ENCODE measurements around the gene GOLGA2.

The GOLGA2 gene

GRCh38 chr9:128215491-128216409 lies 60.1 kb downstream of the GOLGA2 start:
- Histone ChIP-seq H2AFZ (ENCODE audit: low read depth, low read length, severe bottlenecking) (no peak overlapping the region), H3K79me2 (ENCODE audit: insufficient read depth, low read length) (no peaks in the 10 kb centered on the region), H3F3A (ENCODE audit: insufficient read depth) (no peaks in the 10 kb centered on the region), H3K9me3 (ENCODE audit: insufficient read depth, low read length) (no peaks in the 10 kb centered on the region), H3K27ac (ENCODE audit: low read depth, low read length) (no peak overlapping the region), H3K4me3 (ENCODE audit: insufficient read depth, low read length, poor library complexity, severe bottlenecking) (no peak overlapping the region), H3K9me2 (replicated peaks; ENCODE audit: insufficient read depth, low read length) (no peaks in the 10 kb centered on the region), H3K4me2 (ENCODE audit: low read depth, low read length, poor library complexity, severe bottlenecking) (no peak overlapping the region), H3K9ac (ENCODE audit: low read length) (no peak overlapping the region), H4K20me1 (ENCODE audit: low read depth, low read length) (no peaks in the 10 kb centered on the region), H3K36me3 (ENCODE audit: low read length) (no peaks in the 10 kb centered on the region), H3K27me3 (ENCODE audit: low read length) (no peaks in the 10 kb centered on the region)
- TF ChIP-seq CTCF (IDR thresholded peaks at IDR 0.05; ENCODE audit: insufficient read depth, low read length, poor library complexity, severe bottlenecking) (no peak), EZH2phosphoT487 (conservative IDR thresholded peaks at IDR 0.05; ENCODE audit: low read length) (no peak)

- Histone ChIP-seq H4K20me1 (ENCODE audit: low read depth, low read length) (no peaks in the 10 kb centered on the region), H3K36me3 (ENCODE audit: low read length) (no peaks in the 10 kb centered on the region), H3K27ac (ENCODE audit: low read depth, low read length) (no peak overlapping the region), H3K4me2 (ENCODE audit: low read depth, low read length, poor library complexity, severe bottlenecking) (no peak overlapping the region), H3K4me3 (ENCODE audit: insufficient read depth, low read length, poor library complexity, severe bottlenecking) (no peak overlapping the region), H3F3A (ENCODE audit: insufficient read depth) (no peaks in the 10 kb centered on the region), H3K79me2 (ENCODE audit: insufficient read depth, low read length) (no peaks in the 10 kb centered on the region), H3K9me2 (replicated peaks; ENCODE audit: insufficient read depth, low read length) (no peaks in the 10 kb centered on the region), H3K9ac (ENCODE audit: low read length) (no peak overlapping the region), H3K9me3 (ENCODE audit: insufficient read depth, low read length) (no peaks in the 10 kb centered on the region), H3K27me3 (ENCODE audit: low read length) (no peaks in the 10 kb centered on the region), H2AFZ (ENCODE audit: low read depth, low read length, severe bottlenecking) (no peak overlapping the region)
- TF ChIP-seq CTCF (IDR thresholded peaks at IDR 0.05; ENCODE audit: insufficient read depth, low read length, poor library complexity, severe bottlenecking) (no peak), EZH2phosphoT487 (conservative IDR thresholded peaks at IDR 0.05; ENCODE audit: low read length) (no peak)
Measured at GRCh38 chr9:128214571-128215490, 61.0 kb downstream of the GOLGA2 start.

- no peak overlapping the region for H2AFZ ChIP-seq (ENCODE audit: low read depth, low read length, severe bottlenecking)
- H3K36me3 ChIP-seq (ENCODE audit: low read length), result no peaks in the 10 kb centered on the region
- no peaks in the 10 kb centered on the region for H3K9me3 ChIP-seq (ENCODE audit: insufficient read depth, low read length)
- H3K79me2 ChIP-seq (ENCODE audit: insufficient read depth, low read length), result no peaks in the 10 kb centered on the region
- no peaks in the 10 kb centered on the region for H4K20me1 ChIP-seq (ENCODE audit: low read depth, low read length)
- no peak overlapping the region for H3K4me3 ChIP-seq (ENCODE audit: insufficient read depth, low read length, poor library complexity, severe bottlenecking)
- no peak overlapping the region for H3K27ac ChIP-seq (ENCODE audit: low read depth, low read length)
- no peaks in the 10 kb centered on the region for H3F3A ChIP-seq (ENCODE audit: insufficient read depth)
- TF ChIP-seq CTCF (IDR thresholded peaks at IDR 0.05; ENCODE audit: insufficient read depth, low read length, poor library complexity, severe bottlenecking), result no peak
- TF ChIP-seq EZH2phosphoT487 (conservative IDR thresholded peaks at IDR 0.05; ENCODE audit: low read length), result no peak
- no peak overlapping the region for H3K9ac ChIP-seq (ENCODE audit: low read length)
- no peaks in the 10 kb centered on the region for H3K9me2 ChIP-seq (replicated peaks; ENCODE audit: insufficient read depth, low read length)
- no peak overlapping the region for H3K4me2 ChIP-seq (ENCODE audit: low read depth, low read length, poor library complexity, severe bottlenecking)
- no peaks in the 10 kb centered on the region for H3K27me3 ChIP-seq (ENCODE audit: low read length)
Measured at GRCh38 chr9:128213746-128214497, 61.9 kb downstream of the GOLGA2 start.

Data from SU-DHL-6 (cell line).